Right atrium auricular region (tissue), 2 donors: ENCODE measurements around the gene IFT27. TPM values are rescaled to one million over a fixed set of nuclear protein-coding genes. Genes with fewer than 3 reads are reported as not detected.
"Not testable (repeated sequence)": the region's sequence is repeated elsewhere in the genome, so short reads cannot be mapped to it uniquely, and the experiment has no call there.

Experiments used
- DNase-seq: peaks from one replicate; pipeline ENCODE4 v3.0.0-alpha.2; 2019; ENCODE audit warnings: low spot score
- H3K27ac ChIP-seq, 2 donors: fragments of 200-600 bp; sonication (generic); 1 replicate in 1 of 2; 2 replicates in 1 of 2; pipeline ENCODE4 v1.5.1; 2016 to 2019
- H3K27me3 ChIP-seq, 2 donors: fragments of 200-600 bp; sonication (generic); one replicate each; pipeline versions ENCODE4 v1.5.1 to v1.6.0; 2017 to 2019
- H3K36me3 ChIP-seq: fragments of 200-600 bp; sonication (generic); one replicate; pipeline ENCODE4 v1.5.1; 2016
- H3K4me1 ChIP-seq, 2 donors: fragments of 200-600 bp; sonication (generic); one replicate each; pipeline versions ENCODE4 v1.5.1 to v1.6.0; 2017 to 2019
- H3K4me3 ChIP-seq, 2 donors: fragments of 200-600 bp; sonication (generic); 1 replicate in 1 of 2; 2 replicates in 1 of 2; pipeline ENCODE4 v1.5.1; 2017 to 2019; ENCODE audit warnings: mild to moderate bottlenecking in 1 of 2, moderate library complexity in 1 of 2
- H3K9me3 ChIP-seq, 2 donors: fragments of 200-600 bp; sonication (generic); one replicate each; pipeline ENCODE4 v1.5.1; 2019
- total RNA-seq, 2 donors: library from RNA; depleted of rRNA; stranded (reverse); fragments of >200 nt; gene quantifications; one replicate each; pipeline ENCODE4 v1.1.0, GENCODE V29; 2016
- TF ChIP-seq, protein P1 (sequence below), 2 donors: fragments of 200-600 bp; sonication (generic); IDR thresholded peaks; one replicate each; pipeline ENCODE4 v1.5.1; 2019; ENCODE audit warnings: antibody characterized with exemption in 2 of 2

Gene IFT27
- total RNA-seq, 2 donors from 2014 or later: 15.6 to 16.8 TPM

- Histone ChIP-seq H3K27me3 (no peaks in the 10 kb centered on the region), H3K4me1 (no peaks in the 10 kb centered on the region), H3K4me3 (no peak overlapping the region), H3K36me3 (no peaks in the 10 kb centered on the region), H3K27ac (no peak overlapping the region), H3K9me3 (peaks cover 0 to 8% of the 10 kb centered on the region in 2 donors)
- TF ChIP-seq, protein P1, sequence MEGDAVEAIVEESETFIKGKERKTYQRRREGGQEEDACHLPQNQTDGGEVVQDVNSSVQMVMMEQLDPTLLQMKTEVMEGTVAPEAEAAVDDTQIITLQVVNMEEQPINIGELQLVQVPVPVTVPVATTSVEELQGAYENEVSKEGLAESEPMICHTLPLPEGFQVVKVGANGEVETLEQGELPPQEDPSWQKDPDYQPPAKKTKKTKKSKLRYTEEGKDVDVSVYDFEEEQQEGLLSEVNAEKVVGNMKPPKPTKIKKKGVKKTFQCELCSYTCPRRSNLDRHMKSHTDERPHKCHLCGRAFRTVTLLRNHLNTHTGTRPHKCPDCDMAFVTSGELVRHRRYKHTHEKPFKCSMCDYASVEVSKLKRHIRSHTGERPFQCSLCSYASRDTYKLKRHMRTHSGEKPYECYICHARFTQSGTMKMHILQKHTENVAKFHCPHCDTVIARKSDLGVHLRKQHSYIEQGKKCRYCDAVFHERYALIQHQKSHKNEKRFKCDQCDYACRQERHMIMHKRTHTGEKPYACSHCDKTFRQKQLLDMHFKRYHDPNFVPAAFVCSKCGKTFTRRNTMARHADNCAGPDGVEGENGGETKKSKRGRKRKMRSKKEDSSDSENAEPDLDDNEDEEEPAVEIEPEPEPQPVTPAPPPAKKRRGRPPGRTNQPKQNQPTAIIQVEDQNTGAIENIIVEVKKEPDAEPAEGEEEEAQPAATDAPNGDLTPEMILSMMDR (IDR thresholded peaks at IDR 0.05): no peak
- DNase-seq: no peak
These were observed 39.1 kb downstream of the IFT27 start for GRCh38 chr22:36736701-36737320.

DNA sequence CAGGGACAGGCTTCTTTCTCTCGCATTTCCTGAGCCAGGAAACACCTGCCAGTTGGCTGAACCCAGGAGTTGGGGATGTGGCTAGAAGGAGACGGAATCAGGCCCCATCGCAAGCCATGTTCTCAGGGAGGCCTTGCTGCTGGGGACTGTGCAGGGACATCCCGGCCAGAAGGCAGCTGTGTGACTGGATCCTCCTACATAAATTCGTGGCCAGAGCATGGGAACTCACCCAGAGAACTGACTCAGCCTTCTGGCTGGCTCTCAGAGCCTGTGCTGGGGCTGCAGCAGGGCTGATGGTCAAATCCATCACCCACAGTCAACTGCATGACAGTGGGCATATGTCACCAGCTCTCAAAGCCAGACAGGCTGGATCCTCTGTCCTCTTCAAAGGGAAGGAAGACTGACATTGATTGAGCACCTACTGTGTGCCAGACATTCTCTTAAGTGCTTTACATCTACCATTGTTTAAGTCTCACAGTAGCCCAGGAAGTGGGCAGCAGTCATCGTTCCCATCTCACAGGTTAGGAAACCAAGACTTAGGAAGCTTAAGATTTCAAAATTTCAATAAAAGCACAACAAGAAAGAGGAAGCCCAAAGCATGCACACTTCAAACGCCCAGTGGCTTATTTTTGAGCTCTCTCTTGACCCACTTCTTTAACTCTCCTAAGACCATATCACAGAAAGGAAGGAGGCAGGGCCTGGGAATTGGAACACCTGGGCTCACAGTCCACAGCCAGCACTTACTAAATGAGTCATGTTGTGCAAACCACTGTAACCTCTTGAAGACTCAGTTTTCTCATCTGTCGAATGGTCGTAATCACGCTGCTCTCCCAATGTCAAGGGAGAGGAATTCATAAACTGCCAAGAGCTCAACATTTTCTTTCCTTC lies 41.5 kb downstream of the IFT27 start:
- Histone ChIP-seq H3K4me3 (no peak overlapping the region), H3K27ac (no peak overlapping the region), H3K36me3 (no peaks in the 10 kb centered on the region), H3K9me3 (peaks cover 0 to 6% of the 10 kb centered on the region in 2 donors), H3K4me1 (no peaks in the 10 kb centered on the region), H3K27me3 (no peaks in the 10 kb centered on the region)
- TF ChIP-seq, protein P1 (IDR thresholded peaks at IDR 0.05): no peak
- DNase-seq: no peak

DNA sequence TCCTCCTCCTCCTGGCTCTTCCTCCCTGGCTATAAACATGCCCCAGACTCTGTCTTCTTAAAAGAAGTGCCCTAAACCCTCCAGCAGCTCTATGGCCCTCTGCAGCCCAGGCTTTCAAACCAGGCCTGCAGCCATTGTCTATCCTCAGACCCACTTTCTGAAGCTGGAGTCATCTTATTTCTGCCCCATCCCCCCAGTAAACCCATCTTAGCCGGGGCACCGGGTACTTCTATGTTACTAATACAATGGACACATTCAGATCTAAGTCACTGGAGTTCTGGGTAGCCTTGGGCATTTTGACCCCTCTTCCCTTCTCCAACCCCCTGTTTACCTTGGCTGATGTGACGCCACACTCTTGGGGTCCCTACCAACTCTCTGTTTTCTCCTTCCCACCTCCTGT lies 42.6 kb downstream of the IFT27 start:
- TF ChIP-seq, protein P1 (IDR thresholded peaks at IDR 0.05): no peak
- Histone ChIP-seq H3K4me3 (no peak overlapping the region), H3K27me3 (no peaks in the 10 kb centered on the region), H3K9me3 (no peaks in the 10 kb centered on the region), H3K36me3 (no peaks in the 10 kb centered on the region), H3K27ac (no peak overlapping the region), H3K4me1 (no peaks in the 10 kb centered on the region)
- no peak for DNase-seq

DNA sequence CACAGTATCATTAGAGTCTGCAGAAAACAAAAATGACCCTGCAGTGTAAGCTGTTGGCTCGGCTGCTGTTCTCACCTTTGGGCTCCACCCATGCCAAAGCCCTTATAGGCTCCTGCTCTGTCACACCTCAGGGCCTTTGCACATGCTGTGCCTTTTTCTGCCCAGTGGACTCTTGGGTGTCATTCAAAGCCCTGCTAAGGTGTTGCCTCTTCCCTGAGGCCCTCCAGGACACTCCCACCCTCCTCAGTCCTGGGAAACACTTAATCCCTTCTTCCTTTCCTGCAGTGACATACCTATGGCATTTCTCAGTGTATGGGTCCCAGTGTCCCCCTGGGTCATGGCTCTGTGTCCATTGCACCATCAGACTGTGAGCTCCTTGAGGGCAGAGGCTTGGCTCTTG lies 43.3 kb downstream of the IFT27 start:
- no peaks in the 10 kb centered on the region for H3K27me3 ChIP-seq
- no peak overlapping the region for H3K4me3 ChIP-seq
- H3K4me1 ChIP-seq: no peaks in the 10 kb centered on the region
- DNase-seq: no peak
- no peaks in the 10 kb centered on the region for H3K9me3 ChIP-seq
- TF ChIP-seq, protein P1 (IDR thresholded peaks at IDR 0.05): no peak
- H3K27ac ChIP-seq: no peak overlapping the region
- no peaks in the 10 kb centered on the region for H3K36me3 ChIP-seq

GRCh38 chr22:36731916-36732315 lies 44.0 kb downstream of the IFT27 start:
- H3K36me3 ChIP-seq: no peaks in the 10 kb centered on the region
- H3K27ac ChIP-seq: no peak overlapping the region
- no peaks in the 10 kb centered on the region for H3K4me1 ChIP-seq
- no peak for DNase-seq
- no peaks in the 10 kb centered on the region for H3K9me3 ChIP-seq
- H3K4me3 ChIP-seq: no peak overlapping the region
- no peaks in the 10 kb centered on the region for H3K27me3 ChIP-seq
- TF ChIP-seq, protein P1 (IDR thresholded peaks at IDR 0.05): no peak

DNA sequence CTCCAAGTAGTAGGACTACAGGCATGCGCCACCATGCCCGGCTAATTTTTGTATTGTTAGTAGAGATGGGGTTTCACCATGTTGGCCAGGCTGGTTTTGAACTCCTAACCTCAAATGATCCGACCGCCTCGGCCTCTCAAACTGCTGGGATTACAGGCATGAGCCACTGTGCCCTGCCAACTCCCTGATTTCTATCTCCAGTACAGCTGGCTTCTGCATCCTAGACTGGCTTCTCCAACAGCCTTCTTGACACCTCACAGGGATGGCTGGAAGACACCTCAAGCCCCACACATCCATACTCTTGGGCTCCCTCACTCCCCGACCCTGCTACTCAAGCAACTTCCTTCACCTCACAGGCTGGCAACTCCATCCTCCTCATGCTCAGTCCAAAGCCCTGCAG lies 44.6 kb downstream of the IFT27 start:
- H3K4me3 ChIP-seq, H3K36me3 ChIP-seq, H3K9me3 ChIP-seq, DNase-seq, H3K4me1 ChIP-seq, H3K27ac ChIP-seq, H3K27me3 ChIP-seq: not testable (repeated sequence)
